Peyer's patch (tissue), 4 donors: Measurements from ENCODE around the gene CDC42. TPM values are rescaled to one million over a fixed set of nuclear protein-coding genes. Genes with fewer than 3 reads are reported as not detected.
"Not testable (repeated sequence)": the region's sequence is repeated elsewhere in the genome, so short reads cannot be mapped to it uniquely, and the experiment has no call there.

Experiments
- DNase-seq, 3 donors: peaks; one replicate each; pipeline ENCODE4 v3.0.0-alpha.2; 2017 to 2019
- H3K27ac ChIP-seq, 4 donors: fragments of 200-600 bp; sonication (generic); one replicate each; pipeline ENCODE4 v1.5.1; 2016 to 2019
- H3K27me3 ChIP-seq, 2 donors: fragments of 200-600 bp; sonication (generic); one replicate each; pipeline ENCODE4 v1.5.1; 2019
- H3K36me3 ChIP-seq, 3 donors: fragments of 200-600 bp; sonication (generic); one replicate each; pipeline ENCODE4 v1.5.1; 2016 to 2019
- H3K4me1 ChIP-seq, 4 donors: fragments of 200-600 bp; sonication (generic); one replicate each; pipeline ENCODE4 v1.5.1; 2016 to 2019
- H3K4me3 ChIP-seq, 4 donors: fragments of 200-600 bp; sonication (generic); 1 replicate in 3 of 4; 2 replicates in 1 of 4; pipeline ENCODE4 v1.5.1; 2016 to 2019; ENCODE audit warnings: mild to moderate bottlenecking in 1 of 4
- H3K9me3 ChIP-seq, 4 donors: fragments of 200-600 bp; sonication (generic); one replicate each; pipeline ENCODE4 v1.5.1; 2016 to 2019; ENCODE audit warnings: mild to moderate bottlenecking in 1 of 4
- POLR2A ChIP-seq, 2 donors: fragments of 450-650 bp; IDR thresholded peaks; one replicate each; pipeline ENCODE4 v1.5.1; 2017; ENCODE audit warnings: antibody characterized with exemption in 2 of 2, mild to moderate bottlenecking in 2 of 2, moderate library complexity in 2 of 2
- total RNA-seq, 4 donors: library from RNA; depleted of rRNA; stranded (reverse); fragments of >200 nt; gene quantifications; one replicate each; pipeline ENCODE4 v1.1.0, GENCODE V29; 2016
- TF ChIP-seq, protein P1 (sequence below), 6 experiments: fragments of 450-650 bp in 4 of 6; fragments of 200-600 bp in 2 of 6; sonication (generic) in 1 of 6; IDR thresholded peaks; one replicate each; pipeline ENCODE4 v1.5.1; 2017 to 2019; ENCODE audit warnings: antibody characterized with exemption in 6 of 6, mild to moderate bottlenecking in 3 of 6, moderate library complexity in 1 of 6

Gene CDC42
- total RNA-seq, 4 donors from 2014 or later, result 89.6 to 224 (median 157) TPM

DNA sequence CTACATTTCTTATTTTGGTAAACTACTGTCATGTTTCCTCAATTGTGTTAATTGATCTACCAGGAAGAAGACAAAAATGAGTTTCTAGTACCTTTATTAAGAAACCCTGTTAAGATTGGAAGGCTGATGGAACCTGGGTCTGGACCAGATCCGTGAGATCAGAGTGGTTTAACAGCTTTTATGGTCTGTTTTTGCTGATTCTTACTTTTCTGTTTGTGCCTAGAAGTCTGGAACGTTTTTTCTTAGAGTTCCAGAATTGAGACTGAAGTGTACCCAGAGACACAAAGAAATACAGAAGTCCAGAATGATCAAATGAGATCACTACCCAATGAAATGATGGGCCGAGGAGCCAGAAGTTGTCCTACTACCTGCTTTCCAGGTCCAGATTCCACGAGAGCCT lies 22.5 kb upstream of the CDC42 start:
- TF ChIP-seq, protein P1, sequence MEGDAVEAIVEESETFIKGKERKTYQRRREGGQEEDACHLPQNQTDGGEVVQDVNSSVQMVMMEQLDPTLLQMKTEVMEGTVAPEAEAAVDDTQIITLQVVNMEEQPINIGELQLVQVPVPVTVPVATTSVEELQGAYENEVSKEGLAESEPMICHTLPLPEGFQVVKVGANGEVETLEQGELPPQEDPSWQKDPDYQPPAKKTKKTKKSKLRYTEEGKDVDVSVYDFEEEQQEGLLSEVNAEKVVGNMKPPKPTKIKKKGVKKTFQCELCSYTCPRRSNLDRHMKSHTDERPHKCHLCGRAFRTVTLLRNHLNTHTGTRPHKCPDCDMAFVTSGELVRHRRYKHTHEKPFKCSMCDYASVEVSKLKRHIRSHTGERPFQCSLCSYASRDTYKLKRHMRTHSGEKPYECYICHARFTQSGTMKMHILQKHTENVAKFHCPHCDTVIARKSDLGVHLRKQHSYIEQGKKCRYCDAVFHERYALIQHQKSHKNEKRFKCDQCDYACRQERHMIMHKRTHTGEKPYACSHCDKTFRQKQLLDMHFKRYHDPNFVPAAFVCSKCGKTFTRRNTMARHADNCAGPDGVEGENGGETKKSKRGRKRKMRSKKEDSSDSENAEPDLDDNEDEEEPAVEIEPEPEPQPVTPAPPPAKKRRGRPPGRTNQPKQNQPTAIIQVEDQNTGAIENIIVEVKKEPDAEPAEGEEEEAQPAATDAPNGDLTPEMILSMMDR (IDR thresholded peaks at IDR 0.05), result no peak
- Histone ChIP-seq H3K36me3 (no peaks in the 10 kb centered on the region), H3K4me1 (peaks cover 0 to 28% (median 0%) of the 10 kb centered on the region in 4 donors), H3K27me3 (no peaks in the 10 kb centered on the region), H3K27ac (no peak overlapping the region), H3K4me3 (no peak overlapping the region), H3K9me3 (no peaks in the 10 kb centered on the region)
- DNase-seq, result no peak

- Histone ChIP-seq H3K9me3 (no peaks in the 10 kb centered on the region), H3K27me3 (no peaks in the 10 kb centered on the region), H3K4me3 (no peak overlapping the region), H3K4me1 (peaks cover 0 to 28% (median 0%) of the 10 kb centered on the region in 4 donors), H3K27ac (peak overlapping the region in 1 of 4 donors; percentile 22), H3K36me3 (no peaks in the 10 kb centered on the region)
- TF ChIP-seq POLR2A (IDR thresholded peaks at IDR 0.05), result no peak
- TF ChIP-seq, protein P1 (IDR thresholded peaks at IDR 0.05), result no peak
- no peak for DNase-seq
Observed at GRCh38 chr1:22030473-22030872, 22.0 kb upstream of the CDC42 start.

DNA sequence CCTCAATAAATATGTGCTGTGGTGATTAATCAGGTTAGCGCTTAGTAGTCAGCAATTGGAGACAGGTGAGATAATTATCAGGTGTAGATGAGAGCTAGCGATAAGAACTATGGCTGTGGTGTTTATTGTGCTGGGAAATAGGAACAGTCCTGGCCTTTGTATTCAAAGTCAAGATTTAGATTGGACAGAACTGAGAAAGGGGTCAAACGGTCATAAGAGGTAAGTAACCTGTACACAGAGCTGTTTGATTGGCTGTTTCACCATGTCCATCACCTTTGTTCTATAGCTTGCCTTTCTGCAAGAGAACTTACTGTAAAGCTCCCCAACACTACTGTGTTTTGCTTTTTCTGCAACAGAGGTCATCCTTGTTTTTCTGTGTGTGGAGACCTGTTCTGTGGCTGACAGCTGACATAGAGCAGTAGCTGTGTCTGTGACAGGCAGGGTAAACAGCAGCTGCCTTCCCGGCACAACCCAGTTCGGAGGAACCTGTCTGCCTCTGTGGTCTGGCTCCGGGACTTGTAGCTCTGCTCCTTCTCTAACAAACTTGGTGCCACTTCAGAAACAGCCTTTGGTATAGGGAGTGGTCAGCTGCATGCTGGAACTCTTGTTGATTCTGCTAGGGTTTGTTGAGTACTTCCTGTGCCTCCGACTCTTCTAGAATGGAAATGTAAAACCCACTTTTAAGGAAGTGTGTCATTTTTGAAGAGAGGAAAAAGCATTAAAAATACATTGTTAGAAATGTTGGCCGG lies 21.1 kb upstream of the CDC42 start:
- Histone ChIP-seq H3K27me3 (no peaks in the 10 kb centered on the region), H3K4me1 (peaks cover 0 to 24% (median 0%) of the 10 kb centered on the region in 4 donors), H3K9me3 (no peaks in the 10 kb centered on the region), H3K4me3 (peak overlapping the region in 1 of 4 donors; percentile 12), H3K36me3 (no peaks in the 10 kb centered on the region), H3K27ac (peak overlapping the region; percentile 39 to 69 (median 58))
- peak; percentile 25 to 63 (median 52) for DNase-seq
- TF ChIP-seq POLR2A (IDR thresholded peaks at IDR 0.05), result no peak
- TF ChIP-seq, protein P1 (IDR thresholded peaks at IDR 0.05), result no peak

DNA sequence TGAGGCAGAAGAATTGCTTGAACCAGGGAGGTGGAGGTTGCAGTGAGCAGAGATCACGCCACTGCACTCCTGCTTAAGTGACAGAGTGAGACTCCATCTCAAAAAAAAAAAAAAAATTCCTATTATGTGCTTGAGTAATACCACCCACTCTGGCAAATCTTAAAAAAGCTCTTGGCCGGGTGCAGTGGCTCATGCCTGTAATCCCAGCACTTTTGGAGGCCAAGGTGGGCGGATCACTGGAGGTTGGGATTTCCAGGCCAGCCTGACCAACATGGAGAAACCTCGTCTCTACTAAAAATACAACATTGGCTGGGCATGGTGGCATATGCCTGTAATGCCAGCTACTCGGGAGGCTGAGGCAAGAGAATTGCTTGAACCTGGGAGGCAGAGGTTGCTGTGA lies 17.7 kb upstream of the CDC42 start:
- H3K9me3 ChIP-seq, H3K36me3 ChIP-seq, DNase-seq, H3K27me3 ChIP-seq, H3K4me3 ChIP-seq, H3K27ac ChIP-seq: not testable (repeated sequence)
- H3K4me1 ChIP-seq, result peaks cover 0 to 29% (median 1%) of the 10 kb centered on the region in 4 donors

GRCh38 chr1:22037520-22037919 lies 15.0 kb upstream of the CDC42 start:
- Histone ChIP-seq H3K36me3 (no peaks in the 10 kb centered on the region), H3K4me3 (no peak overlapping the region), H3K9me3 (no peaks in the 10 kb centered on the region), H3K4me1 (peaks cover 0 to 11% (median 7%) of the 10 kb centered on the region in 4 donors), H3K27ac (no peak overlapping the region), H3K27me3 (no peaks in the 10 kb centered on the region)
- no peak for TF ChIP-seq POLR2A (IDR thresholded peaks at IDR 0.05)
- TF ChIP-seq, protein P1 (IDR thresholded peaks at IDR 0.05), result no peak
- DNase-seq, result no peak

GRCh38 chr1:22038036-22038435 lies 14.5 kb upstream of the CDC42 start:
- H3K4me3 ChIP-seq, result no peak overlapping the region
- H3K9me3 ChIP-seq, result no peaks in the 10 kb centered on the region
- no peaks in the 10 kb centered on the region for H3K36me3 ChIP-seq
- peaks cover 0 to 11% (median 7%) of the 10 kb centered on the region in 4 donors for H3K4me1 ChIP-seq
- no peak for DNase-seq
- H3K27ac ChIP-seq, result no peak overlapping the region
- TF ChIP-seq POLR2A (IDR thresholded peaks at IDR 0.05), result no peak
- no peaks in the 10 kb centered on the region for H3K27me3 ChIP-seq
